Heart right ventricle (tissue), 16 donors: ENCODE data around the gene ALDH16A1. TPM values are rescaled to one million over a fixed set of nuclear protein-coding genes. Genes with fewer than 3 reads are reported as not detected.

Experiments
- ATAC-seq, 8 donors: fragments of 200-7000 bp; cut with Tn5 transposase; one replicate each; pipeline ENCODE4 v1.9.1; 2020; ENCODE audit warnings: mild to moderate bottlenecking in 8 of 8, moderate library complexity in 8 of 8, moderate number of reproducible peaks in 1 of 8
- DNase-seq, 2 donors: peaks; one replicate each; pipeline ENCODE4 v3.0.0-alpha.2; 2020
- H3K27ac ChIP-seq, 10 donors: fragments of 200-600 bp; sonication (generic) in 2 of 10; one replicate each; pipeline versions ENCODE4 v1.5.0 to v1.8.0; 2020 to 2022; ENCODE audit warnings: mild to moderate bottlenecking in 3 of 10
- H3K27me3 ChIP-seq, 7 donors: fragments of 200-600 bp; one replicate each; pipeline ENCODE4 v1.8.0; 2021 to 2022; ENCODE audit warnings: mild to moderate bottlenecking in 2 of 7
- H3K36me3 ChIP-seq, 9 donors: fragments of 200-600 bp; sonication (generic) in 1 of 9; one replicate each; pipeline versions ENCODE4 v1.5.0 to v1.8.0; 2020 to 2022; ENCODE audit warnings: mild to moderate bottlenecking in 2 of 9
- H3K4me1 ChIP-seq, 9 donors: fragments of 200-600 bp; sonication (generic) in 1 of 9; one replicate each; pipeline versions ENCODE4 v1.5.0 to v1.8.0; 2020 to 2022; ENCODE audit warnings: mild to moderate bottlenecking in 4 of 9
- H3K4me3 ChIP-seq, 10 donors: fragments of 200-600 bp; sonication (generic) in 2 of 10; one replicate each; pipeline versions ENCODE4 v1.5.0 to v1.8.0; 2020 to 2022; ENCODE audit warnings: mild to moderate bottlenecking in 7 of 10, moderate library complexity in 2 of 10
- H3K9me3 ChIP-seq, 11 donors: fragments of 200-600 bp in 10 of 11; sonication (generic) in 2 of 11; one replicate each; pipeline versions ENCODE4 v1.5.0 to v1.8.0; 2013 to 2022; ENCODE audit warnings: mild to moderate bottlenecking in 2 of 11, control low read depth in 1 of 11, moderate library complexity in 1 of 11
- WGBS, 2 donors: extraction: QIAGEN DNeasy Blood & Tissue Kit; methylation state at CpG; one replicate each; pipeline ENCODE4 v1.1.7; 2013; ENCODE audit warnings: inconsistent platforms in 1 of 2; 5-methylcytosine and 5-hydroxymethylcytosine counted together
- intact Hi-C, 10 donors: fragments of 100-400 bp; cut with DNase I; formaldehyde crosslinking; loops; one replicate each; pipeline versions ENCODE4 v1.11.1 to v1.14.2; 2022
- polyA plus RNA-seq, 2 donors: library from polyadenylated mRNA; stranded (reverse); fragments of 200-250 nt; gene quantifications; one replicate each; pipeline ENCODE4 v1.2.3, GENCODE V29; 2013
- total RNA-seq, 10 donors: library from RNA; stranded (reverse); fragmentation: NEBNext Ultra II Directional in 3 of 10; extraction: Animal tissue kit (Norgen Biotek cat#: 25700) in 3 of 10; gene quantifications; one replicate each; pipeline versions ENCODE4 v1.2.1 to v1.2.4, GENCODE V29; 2021 to 2023
- TF ChIP-seq, protein P1 (sequence below), 9 donors: fragments of 200-600 bp; sonication (generic) in 2 of 9; IDR thresholded peaks; one replicate each; pipeline versions ENCODE4 v1.5.0 to v1.8.0; 2021 to 2022; ENCODE audit warnings: antibody characterized with exemption in 9 of 9, mild to moderate bottlenecking in 5 of 9, moderate library complexity in 1 of 9
- donor health status: Arrhythmogenic right ventricular cardiomyopathy.
- donor health status: ischemic (EF 13 %, LVEDD 7.1; RV severe dilation, severe dysfunction).
- donor health status: healthy with polysubstance abuse.
- donor health status: DM: no; HTN: yes; CAD: no.
- donor health status: DM: no; HTN: no; CAD: no.
- donor health status: ischemic (EF 25% LVEDD 6.9; RV normal size, moderate dysfunction).
- donor health status: ischemic (EF 25% LVEDD 5.7; RV mildly dilated, moderate dysfunction).
- donor health status: healthy.
- donor health status: DM: yes; HTN: yes; CAD: no.
- donor health status: Ischemic cardiomyopathy.
- donor health status: ischemic (EF 35%, LVEDD 5.7; RV mildly dilated, moderate dysfunction).
- donor health status: nonischemic (EF 11% LVEDD 7.7; RV severe dilation, severe dysfunction).
- donor health status: DM: yes; HTN: yes; CAD: no.
- donor health status: PGD.
- donor health status: ischemic (EF 29% LVEDD 5.4; RV normal size, mild dysfunction).
- donor health status: nonischemic (EF 23%, LVEDD 6.1; RV moderate dilation, normal function).

The ALDH16A1 gene
- total and polyA plus RNA-seq, 12 donors, result 4.4 to 19.9 (median 8.7) TPM

DNA sequence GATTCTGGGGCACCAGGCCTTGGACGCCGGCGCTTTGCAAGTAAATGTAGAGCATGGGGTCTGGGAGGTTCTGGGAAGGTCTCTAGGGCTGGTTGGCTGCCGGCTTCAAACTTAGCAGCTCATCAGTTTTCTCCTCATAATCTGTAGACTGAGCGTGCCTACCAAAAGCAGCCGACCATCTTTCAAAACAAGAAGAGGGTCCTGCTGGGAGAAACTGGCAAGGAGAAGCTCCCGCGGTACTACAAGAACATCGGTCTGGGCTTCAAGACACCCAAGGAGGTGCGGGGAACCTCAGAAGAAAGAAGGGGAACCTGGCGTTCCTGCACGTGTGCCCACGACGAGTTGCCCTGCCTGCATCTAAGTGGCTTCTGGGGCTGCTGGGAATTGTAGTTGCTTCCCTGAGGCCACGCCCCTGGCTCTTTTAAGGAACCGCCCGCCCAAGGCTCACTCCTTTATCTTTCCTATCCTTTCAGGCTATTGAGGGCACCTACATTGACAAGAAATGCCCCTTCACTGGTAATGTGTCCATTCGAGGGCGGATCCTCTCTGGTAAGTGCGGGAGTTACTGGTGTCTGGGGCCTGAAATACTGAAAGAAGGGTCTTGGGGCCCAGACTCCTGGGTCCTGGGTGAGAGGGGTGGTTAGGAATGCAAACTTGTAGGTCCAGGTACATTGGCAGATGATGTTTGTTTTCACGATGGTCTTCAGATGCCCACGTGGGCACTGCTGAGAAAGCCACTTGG, 44.2 kb downstream of the ALDH16A1 start:
- H3K9me3 ChIP-seq, result no peaks in the 10 kb centered on the region
- peak; percentile 32 to 56 for DNase-seq
- no peak for ATAC-seq
- H3K27ac ChIP-seq, result peak overlapping the region; percentile 87 to 99 (median 92)
- 22 to 29% methylated on average over 22 of the region's 22 CpGs for WGBS, 2 donors
- intact Hi-C loops, result loop anchor here in 3 of 10 donors (5.0 kb wide), 3 partner anchors 75 to 380 kb away; partner anchors contain the start of genes AKT1S1 (in 1 of the 3), PRMT1 (in 1 of the 3) and TBC1D17 (in 1 of the 3)
- H3K4me1 ChIP-seq, result peaks cover 11 to 61% (median 49%) of the 10 kb centered on the region in 9 donors
- TF ChIP-seq, protein P1, sequence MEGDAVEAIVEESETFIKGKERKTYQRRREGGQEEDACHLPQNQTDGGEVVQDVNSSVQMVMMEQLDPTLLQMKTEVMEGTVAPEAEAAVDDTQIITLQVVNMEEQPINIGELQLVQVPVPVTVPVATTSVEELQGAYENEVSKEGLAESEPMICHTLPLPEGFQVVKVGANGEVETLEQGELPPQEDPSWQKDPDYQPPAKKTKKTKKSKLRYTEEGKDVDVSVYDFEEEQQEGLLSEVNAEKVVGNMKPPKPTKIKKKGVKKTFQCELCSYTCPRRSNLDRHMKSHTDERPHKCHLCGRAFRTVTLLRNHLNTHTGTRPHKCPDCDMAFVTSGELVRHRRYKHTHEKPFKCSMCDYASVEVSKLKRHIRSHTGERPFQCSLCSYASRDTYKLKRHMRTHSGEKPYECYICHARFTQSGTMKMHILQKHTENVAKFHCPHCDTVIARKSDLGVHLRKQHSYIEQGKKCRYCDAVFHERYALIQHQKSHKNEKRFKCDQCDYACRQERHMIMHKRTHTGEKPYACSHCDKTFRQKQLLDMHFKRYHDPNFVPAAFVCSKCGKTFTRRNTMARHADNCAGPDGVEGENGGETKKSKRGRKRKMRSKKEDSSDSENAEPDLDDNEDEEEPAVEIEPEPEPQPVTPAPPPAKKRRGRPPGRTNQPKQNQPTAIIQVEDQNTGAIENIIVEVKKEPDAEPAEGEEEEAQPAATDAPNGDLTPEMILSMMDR (IDR thresholded peaks at IDR 0.05), result no peak
- H3K4me3 ChIP-seq, result peak overlapping the region; percentile 63 to 97 (median 82)
- H3K36me3 ChIP-seq, result peaks cover 0 to 44% (median 38%) of the 10 kb centered on the region in 9 donors
- no peaks in the 10 kb centered on the region for H3K27me3 ChIP-seq

- Histone ChIP-seq H3K4me3 (peak overlapping the region in 7 of 10 donors; percentile 63 to 97 (median 83)), H3K27me3 (no peaks in the 10 kb centered on the region), H3K27ac (peak overlapping the region in 2 of 10 donors; percentile 95 to 99), H3K36me3 (peaks cover 0 to 39% (median 33%) of the 10 kb centered on the region in 9 donors), H3K4me1 (peaks cover 11 to 61% (median 49%) of the 10 kb centered on the region in 9 donors), H3K9me3 (no peaks in the 10 kb centered on the region)
- intact Hi-C loops, result loop anchor here in 3 of 10 donors (5.0 kb wide), 3 partner anchors 75 to 380 kb away; partner anchors contain the start of genes AKT1S1 (in 1 of the 3), PRMT1 (in 1 of the 3) and TBC1D17 (in 1 of the 3)
- WGBS, 2 donors, result 91 to 94% methylated on average over 12 of the region's 12 CpGs
- ATAC-seq (no peak), DNase-seq (no peak)
- TF ChIP-seq, protein P1 (IDR thresholded peaks at IDR 0.05), result no peak
Observed at GRCh38 chr19:49497789-49498103, 44.7 kb downstream of the ALDH16A1 start.

GRCh38 chr19:49498475-49498874, 45.5 kb downstream of the ALDH16A1 start:
- peak overlapping the region in 2 of 10 donors; percentile 3 to 97 for H3K4me3 ChIP-seq
- H3K36me3 ChIP-seq, result peaks cover 0 to 32% (median 29%) of the 10 kb centered on the region in 9 donors
- H3K27me3 ChIP-seq, result no peaks in the 10 kb centered on the region
- intact Hi-C loops, result loop anchor here in 3 of 10 donors (5.0 kb wide), 3 partner anchors 74 to 379 kb away; partner anchors contain the start of genes AKT1S1 (in 1 of the 3), PRMT1 (in 1 of the 3) and TBC1D17 (in 1 of the 3)
- peaks cover 14 to 65% (median 54%) of the 10 kb centered on the region in 9 donors for H3K4me1 ChIP-seq
- ATAC-seq (no peak), DNase-seq (no peak)
- WGBS, 2 donors, result 81 to 90% methylated on average over 7 of the region's 7 CpGs
- TF ChIP-seq, protein P1 (IDR thresholded peaks at IDR 0.05), result no peak
- H3K9me3 ChIP-seq, result no peaks in the 10 kb centered on the region
- H3K27ac ChIP-seq, result peak overlapping the region in 3 of 10 donors; percentile 21 to 99 (median 88)

DNA sequence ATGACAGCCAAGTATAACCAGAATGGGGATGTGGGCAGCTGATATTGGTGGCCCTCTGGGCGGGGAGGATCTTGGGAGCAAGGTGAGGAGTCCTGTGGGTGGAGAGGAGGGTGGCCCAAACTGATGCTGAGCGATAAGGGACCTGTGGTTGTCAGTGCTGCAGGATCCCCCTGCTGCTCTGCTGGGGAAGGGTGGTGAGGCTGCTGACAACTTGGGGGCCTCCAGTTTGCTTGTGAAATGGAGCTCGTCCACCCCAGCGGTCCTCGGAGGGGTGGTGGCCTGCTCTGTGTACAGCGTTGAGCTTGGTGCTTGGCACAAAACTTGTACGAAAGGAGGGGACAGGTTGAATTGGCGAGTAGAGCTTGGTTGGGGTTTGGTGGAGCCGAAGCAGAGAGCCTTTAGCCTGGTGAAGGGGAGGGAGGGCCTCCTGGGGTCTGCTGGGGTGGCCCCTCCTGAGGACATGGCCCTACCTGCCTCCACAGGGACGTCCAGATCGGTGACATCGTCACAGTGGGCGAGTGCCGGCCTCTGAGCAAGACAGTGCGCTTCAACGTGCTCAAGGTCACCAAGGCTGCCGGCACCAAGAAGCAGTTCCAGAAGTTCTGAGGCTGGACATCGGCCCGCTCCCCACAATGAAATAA, 46.1 kb downstream of the ALDH16A1 start:
- ATAC-seq (no peak), DNase-seq (no peak)
- H3K4me3 ChIP-seq, result peak overlapping the region in 7 of 10 donors; percentile 2 to 97 (median 50)
- TF ChIP-seq, protein P1 (IDR thresholded peaks at IDR 0.05), result no peak
- intact Hi-C loops, result loop anchor here in 3 of 10 donors (5.0 kb wide), 3 partner anchors 73 to 378 kb away; partner anchors contain the start of genes AKT1S1 (in 1 of the 3), PRMT1 (in 1 of the 3) and TBC1D17 (in 1 of the 3)
- peaks cover 0 to 32% (median 29%) of the 10 kb centered on the region in 9 donors for H3K36me3 ChIP-seq
- H3K27ac ChIP-seq, result peak overlapping the region in 7 of 10 donors; percentile 82 to 99 (median 88)
- whole genome bisulfite sequencing, 2 donors, result 65 to 70% methylated on average over 19 of the region's 19 CpGs
- peaks cover 14 to 67% (median 56%) of the 10 kb centered on the region in 9 donors for H3K4me1 ChIP-seq
- no peaks in the 10 kb centered on the region for H3K27me3 ChIP-seq
- H3K9me3 ChIP-seq, result no peaks in the 10 kb centered on the region
